NK-92 (cell line): Measurements from ENCODE around the gene CAPN7.

Experiments
- DNase-seq: peaks from one replicate; lab custom pipeline; 2025; ENCODE audit not compliant: unreplicated experiment; lab: John Stamatoyannopoulos, UW

Gene CAPN7

GRCh38 chr3:15272426-15273196 is 66.6 kb downstream of the CAPN7 start:
- DNase-seq = no peak

GRCh38 chr3:15273227-15273626 is 67.2 kb downstream of the CAPN7 start:
- no peak for DNase-seq

- DNase-seq = no peak
Measured at GRCh38 chr3:15276028-15276724, 70.1 kb downstream of the CAPN7 start.

GRCh38 chr3:15277861-15278500 is 71.9 kb downstream of the CAPN7 start:
- DNase-seq = no peak

GRCh38 chr3:15279205-15279604 is 73.2 kb downstream of the CAPN7 start:
- DNase-seq = no peak

- DNase-seq = no peak
Measured at GRCh38 chr3:15279671-15280402, 73.8 kb downstream of the CAPN7 start.

- no peak for DNase-seq
Measured at GRCh38 chr3:15280853-15281532, 74.9 kb downstream of the CAPN7 start.

- no peak for DNase-seq
Measured at GRCh38 chr3:15281817-15282216, 75.8 kb downstream of the CAPN7 start.

GRCh38 chr3:15283702-15284101 is 77.7 kb downstream of the CAPN7 start:
- DNase-seq = no peak

GRCh38 chr3:15284121-15284889 is 78.3 kb downstream of the CAPN7 start:
- DNase-seq = no peak

GRCh38 chr3:15286022-15286421 is 80.0 kb downstream of the CAPN7 start:
- no peak for DNase-seq

- no peak for DNase-seq
Measured at GRCh38 chr3:15287565-15288330, 81.7 kb downstream of the CAPN7 start.

GRCh38 chr3:15288331-15289035 is 82.4 kb downstream of the CAPN7 start:
- no peak for DNase-seq

- no peak for DNase-seq
Measured at GRCh38 chr3:15289661-15290060, 83.6 kb downstream of the CAPN7 start.

- DNase-seq = no peak
Measured at GRCh38 chr3:15290736-15291135, 84.7 kb downstream of the CAPN7 start.

- no peak for DNase-seq
Measured at GRCh38 chr3:15291589-15292541, 85.8 kb downstream of the CAPN7 start.

GRCh38 chr3:15292765-15293522 is 86.9 kb downstream of the CAPN7 start:
- DNase-seq = no peak
